KMS-11 (cell line): ENCODE data around the gene GRIK5.

Experiments used
- H2AFZ ChIP-seq: fragments of 200-600 bp; sonication (generic); 2 replicates; pipeline ENCODE4 v1.6.1; 2016; ENCODE audit warnings: antibody characterized with exemption, mixed run types, low read depth
- H3K27ac ChIP-seq: fragments of 200-600 bp; sonication (generic); 2 replicates; pipeline ENCODE4 v1.6.1; 2016; ENCODE audit warnings: mild to moderate bottlenecking, mixed run types
- H3K27me3 ChIP-seq: fragments of 200-600 bp; sonication (generic); 2 replicates; pipeline ENCODE4 v1.6.1; 2017; ENCODE audit warnings: mild to moderate bottlenecking, low read depth, mixed run types, moderate library complexity; ENCODE audit not compliant: insufficient read depth
- H3K36me3 ChIP-seq: fragments of 200-600 bp; sonication (generic); 2 replicates; pipeline ENCODE4 v1.6.1; 2017; ENCODE audit warnings: mild to moderate bottlenecking, mixed run types; ENCODE audit not compliant: insufficient read depth
- H3K4me1 ChIP-seq: fragments of 200-600 bp; sonication (generic); 2 replicates; pipeline ENCODE4 v1.6.1; 2016; ENCODE audit warnings: mild to moderate bottlenecking, low read depth, mixed run types; ENCODE audit not compliant: poor library complexity, severe bottlenecking
- H3K4me2 ChIP-seq: fragments of 200-600 bp; sonication (generic); 2 replicates; pipeline ENCODE4 v1.7.0; 2016; ENCODE audit warnings: mild to moderate bottlenecking, mixed run types
- H3K4me3 ChIP-seq: fragments of 200-600 bp; sonication (generic); IDR thresholded peaks from 2 replicates; pipeline ENCODE4 v1.6.1; 2017; ENCODE audit warnings: low read depth, low read length, mixed read lengths; ENCODE audit not compliant: insufficient read depth
- H3K79me2 ChIP-seq: fragments of 200-600 bp; sonication (generic); 2 replicates; pipeline ENCODE4 v1.6.1; 2016; ENCODE audit warnings: low read depth, mixed run types; ENCODE audit not compliant: insufficient read depth
- H3K9ac ChIP-seq: fragments of 200-600 bp; sonication (generic); 2 replicates; pipeline ENCODE4 v1.6.1; 2016; ENCODE audit warnings: mild to moderate bottlenecking, mixed run types
- H4K20me1 ChIP-seq: fragments of 200-600 bp; sonication (generic); 2 replicates; pipeline ENCODE4 v1.6.1; 2016; ENCODE audit warnings: mild to moderate bottlenecking, mixed run types; ENCODE audit not compliant: insufficient read depth
- CTCF ChIP-seq: fragments of 200-600 bp; sonication (generic); conservative IDR thresholded peaks from 2 replicates; pipeline ENCODE4 v1.6.1; 2017; ENCODE audit warnings: low read depth, mild to moderate bottlenecking, antibody characterized with exemption, low read length, moderate library complexity, mixed read lengths

Gene GRIK5

GRCh38 chr19:41984961-41985360 is 85.0 kb downstream of the GRIK5 start:
- H3K9ac ChIP-seq, result no peak overlapping the region
- H3K4me3 ChIP-seq, result no peak overlapping the region
- peaks cover 79% of the 10 kb centered on the region for H3K27me3 ChIP-seq
- H3K79me2 ChIP-seq, result no peaks in the 10 kb centered on the region
- no peak for TF ChIP-seq CTCF
- no peak overlapping the region for H3K4me2 ChIP-seq
- no peaks in the 10 kb centered on the region for H3K36me3 ChIP-seq
- H3K27ac ChIP-seq, result no peak overlapping the region
- no peak overlapping the region for H2AFZ ChIP-seq
- H4K20me1 ChIP-seq, result no peaks in the 10 kb centered on the region
- H3K4me1 ChIP-seq, result no peaks in the 10 kb centered on the region

- H3K4me2 ChIP-seq, result no peak overlapping the region
- no peaks in the 10 kb centered on the region for H3K4me1 ChIP-seq
- no peaks in the 10 kb centered on the region for H3K79me2 ChIP-seq
- no peaks in the 10 kb centered on the region for H4K20me1 ChIP-seq
- no peak for TF ChIP-seq CTCF
- no peaks in the 10 kb centered on the region for H3K36me3 ChIP-seq
- H3K27me3 ChIP-seq, result peaks cover 88% of the 10 kb centered on the region
- no peak overlapping the region for H3K9ac ChIP-seq
- no peak overlapping the region for H3K27ac ChIP-seq
- H2AFZ ChIP-seq, result no peak overlapping the region
- H3K4me3 ChIP-seq, result no peak overlapping the region
These were observed 88.3 kb downstream of the GRIK5 start for GRCh38 chr19:41981724-41982123.

GRCh38 chr19:41978470-41978869 is 91.5 kb downstream of the GRIK5 start:
- H3K9ac ChIP-seq, result no peak overlapping the region
- peaks cover 96% of the 10 kb centered on the region for H3K27me3 ChIP-seq
- no peaks in the 10 kb centered on the region for H3K4me1 ChIP-seq
- H3K79me2 ChIP-seq, result no peaks in the 10 kb centered on the region
- no peak overlapping the region for H3K4me3 ChIP-seq
- H2AFZ ChIP-seq, result no peak overlapping the region
- H3K36me3 ChIP-seq, result no peaks in the 10 kb centered on the region
- H3K27ac ChIP-seq, result no peak overlapping the region
- no peaks in the 10 kb centered on the region for H4K20me1 ChIP-seq
- no peak overlapping the region for H3K4me2 ChIP-seq
- TF ChIP-seq CTCF, result no peak

- no peak for TF ChIP-seq CTCF
- Histone ChIP-seq H3K27ac (no peak overlapping the region), H2AFZ (no peak overlapping the region), H3K79me2 (no peaks in the 10 kb centered on the region), H4K20me1 (no peaks in the 10 kb centered on the region), H3K27me3 (peaks cover 98% of the 10 kb centered on the region), H3K36me3 (no peaks in the 10 kb centered on the region), H3K9ac (no peak overlapping the region), H3K4me2 (no peak overlapping the region), H3K4me1 (no peaks in the 10 kb centered on the region), H3K4me3 (no peak overlapping the region)
These were observed 92.1 kb downstream of the GRIK5 start for GRCh38 chr19:41977916-41978315.

- Histone ChIP-seq H3K27ac (no peak overlapping the region), H3K4me3 (no peak overlapping the region), H3K4me2 (no peak overlapping the region), H3K27me3 (peaks cover 95% of the 10 kb centered on the region), H4K20me1 (no peaks in the 10 kb centered on the region), H3K4me1 (no peaks in the 10 kb centered on the region), H3K9ac (no peak overlapping the region), H2AFZ (no peak overlapping the region), H3K79me2 (no peaks in the 10 kb centered on the region), H3K36me3 (no peaks in the 10 kb centered on the region)
- TF ChIP-seq CTCF, result no peak
These were observed 95.4 kb downstream of the GRIK5 start for GRCh38 chr19:41974652-41975051.
